A673 (cell line): ENCODE results near the gene GPR32. TPM values are rescaled to one million over a fixed set of nuclear protein-coding genes. Genes with fewer than 3 reads are reported as not detected.
A peak's percentile ranks its signal among the peaks of the same experiment; 100 is the strongest.
"Not testable (repeated sequence)": the region's sequence is repeated elsewhere in the genome, so short reads cannot be mapped to it uniquely, and the experiment has no call there.

Source experiments
- Bru-seq: library from RNA; stranded (reverse); fragments of 400-500 nt; gene quantifications from one replicate; lab custom pipeline; 2021; lab: Mats Ljungman, UMichigan
- BruChase-seq, 2 experiments: library from RNA; stranded (reverse); fragments of 400-500 nt; gene quantifications; one replicate each; lab custom pipeline; 2021; lab: Mats Ljungman, UMichigan
- BruUV-seq: library from RNA; stranded (reverse); fragments of 400-500 nt; replicated peaks from 2 replicates; lab custom pipeline; 2021; lab: Mats Ljungman, UMichigan
- CTCF ChIA-PET: fragments of 300-600 bp; sonication (Branson Sonifier 250); formaldehyde crosslinking; loops from one replicate; lab custom pipeline; 2022; ENCODE audit warnings: antibody characterized with exemption; lab: Charles Lee
- POLR2A ChIA-PET: fragments of 300-600 bp; sonication (Branson Sonifier 250); formaldehyde crosslinking; loops from one replicate; lab custom pipeline; 2022; ENCODE audit warnings: antibody characterized with exemption; ENCODE audit not compliant: low non-redundant PET; lab: Charles Lee
- DNase-seq: peaks from one replicate; pipeline ENCODE4 v3.0.0-alpha.2; 2015; ENCODE audit warnings: low spot score
- H3K27ac ChIP-seq: fragments of 200-600 bp; sonication (generic); 2 replicates; pipeline ENCODE4 v1.5.1; 2016; ENCODE audit warnings: mixed run types, low read depth, mild to moderate bottlenecking, mixed read lengths, antibody characterized with exemption, low read length; ENCODE audit not compliant: poor library complexity, severe bottlenecking
- H3K27me3 ChIP-seq: fragments of 200-600 bp; sonication (generic); replicated peaks from 2 replicates; pipeline ENCODE4 v1.6.1; 2017; ENCODE audit warnings: mixed run types, low read depth, mild to moderate bottlenecking, mixed read lengths, antibody characterized with exemption, low read length; ENCODE audit not compliant: insufficient read depth, poor library complexity
- H3K36me3 ChIP-seq: fragments of 200-600 bp; sonication (generic); 2 replicates; pipeline ENCODE4 v1.6.1; 2016; ENCODE audit warnings: mixed run types, mild to moderate bottlenecking, mixed read lengths, antibody characterized with exemption, low read length; ENCODE audit not compliant: insufficient read depth, poor library complexity, severe bottlenecking
- H3K4me1 ChIP-seq: fragments of 200-600 bp; sonication (generic); 2 replicates; pipeline ENCODE4 v1.6.1; 2017; ENCODE audit warnings: mixed run types, mild to moderate bottlenecking, mixed read lengths, antibody characterized with exemption, low read length; ENCODE audit not compliant: insufficient read depth, poor library complexity, severe bottlenecking
- H3K4me3 ChIP-seq: fragments of 200-600 bp; sonication (generic); 2 replicates; pipeline ENCODE4 v1.5.1; 2016; ENCODE audit warnings: low read depth, mixed run types, mild to moderate bottlenecking, mixed read lengths, low read length; ENCODE audit not compliant: poor library complexity, severe bottlenecking
- H3K9me3 ChIP-seq: fragments of 200-600 bp; sonication (generic); 2 replicates; pipeline ENCODE4 v1.6.1; 2016; ENCODE audit warnings: mixed run types, low read depth, mild to moderate bottlenecking, mixed read lengths, antibody characterized with exemption, low read length; ENCODE audit not compliant: poor library complexity, severe bottlenecking
- EZH2 ChIP-seq: fragments of 200-600 bp; sonication (generic); IDR thresholded peaks from 2 replicates; pipeline ENCODE4 v1.6.1; 2017; ENCODE audit warnings: borderline replicate concordance, low read depth, mild to moderate bottlenecking, mixed read lengths, antibody characterized with exemption, low read length; ENCODE audit not compliant: poor library complexity, severe bottlenecking
- intact Hi-C: fragments of 100-400 bp; cut with micrococcal nuclease; formaldehyde crosslinking; loops from one replicate; pipeline ENCODE4 v1.10.0; 2022; ENCODE audit not compliant: unreplicated experiment
- long read RNA-seq: library from polyadenylated mRNA; stranded (forward); transcript quantifications from one replicate; pipeline ENCODE4 v2.0.0, GENCODE V29; 2022
- total RNA-seq: library from RNA; stranded (reverse); gene quantifications from 2 replicates; pipeline ENCODE4 v1.2.3, GENCODE V29; 2021
- TF ChIP-seq, protein P1 (sequence below): fragments of 300-800, 200-600 bp; sonication (generic); conservative IDR thresholded peaks from 2 replicates; pipeline ENCODE4 v1.5.1; 2017; ENCODE audit warnings: low read depth, mild to moderate bottlenecking, antibody characterized with exemption, low read length, moderate library complexity, mixed read lengths

Gene GPR32
- total RNA-seq, result not detected in 2 replicates
- Bru-seq, nascent RNA, result not detected
- BruChase-seq, experiment 1, labeled RNA remaining after a 2-hour chase, result not detected
- BruChase-seq, experiment 2, labeled RNA remaining after a 6-hour chase, result not detected
- long read RNA-seq, result 0 reads

- POLR2A ChIA-PET, H3K4me3 ChIP-seq, H3K27ac ChIP-seq, H3K27me3 ChIP-seq, intact Hi-C loops, H3K4me1 ChIP-seq, DNase-seq, BruUV-seq, H3K36me3 ChIP-seq, CTCF ChIA-PET, H3K9me3 ChIP-seq: not testable (repeated sequence)
Observed at GRCh38 chr19:50770164-50770563, at the start of gene GPR32. Gene GPR32 (plus strand): TSS chr19:50770464. CDS start chr19:50770601, 137 bp downstream.

GRCh38 chr19:50720921-50721381, 49.3 kb upstream of the GPR32 start:
- peak; percentile 61 for DNase-seq
- BruUV-seq, result no TSS peak
- H3K9me3 ChIP-seq, result no peaks in the 10 kb centered on the region
- no peak overlapping the region for H3K4me3 ChIP-seq
- peaks cover 12% of the 10 kb centered on the region for H3K36me3 ChIP-seq
- peak overlapping the region; percentile 59 for H3K27ac ChIP-seq
- CTCF ChIA-PET, result interaction anchor here (1.1 to 1.5 kb wide), 2 partner anchors 15 to 63 kb away, joined by 3 read pairs; no protein-coding TSS in a partner anchor
- TF ChIP-seq, protein P1, sequence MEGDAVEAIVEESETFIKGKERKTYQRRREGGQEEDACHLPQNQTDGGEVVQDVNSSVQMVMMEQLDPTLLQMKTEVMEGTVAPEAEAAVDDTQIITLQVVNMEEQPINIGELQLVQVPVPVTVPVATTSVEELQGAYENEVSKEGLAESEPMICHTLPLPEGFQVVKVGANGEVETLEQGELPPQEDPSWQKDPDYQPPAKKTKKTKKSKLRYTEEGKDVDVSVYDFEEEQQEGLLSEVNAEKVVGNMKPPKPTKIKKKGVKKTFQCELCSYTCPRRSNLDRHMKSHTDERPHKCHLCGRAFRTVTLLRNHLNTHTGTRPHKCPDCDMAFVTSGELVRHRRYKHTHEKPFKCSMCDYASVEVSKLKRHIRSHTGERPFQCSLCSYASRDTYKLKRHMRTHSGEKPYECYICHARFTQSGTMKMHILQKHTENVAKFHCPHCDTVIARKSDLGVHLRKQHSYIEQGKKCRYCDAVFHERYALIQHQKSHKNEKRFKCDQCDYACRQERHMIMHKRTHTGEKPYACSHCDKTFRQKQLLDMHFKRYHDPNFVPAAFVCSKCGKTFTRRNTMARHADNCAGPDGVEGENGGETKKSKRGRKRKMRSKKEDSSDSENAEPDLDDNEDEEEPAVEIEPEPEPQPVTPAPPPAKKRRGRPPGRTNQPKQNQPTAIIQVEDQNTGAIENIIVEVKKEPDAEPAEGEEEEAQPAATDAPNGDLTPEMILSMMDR, result peak; percentile 44
- TF ChIP-seq EZH2, result no peak
- H3K27me3 ChIP-seq, result no peaks in the 10 kb centered on the region
- POLR2A ChIA-PET, result no interaction called here
- intact Hi-C loops, result loop anchor here (5.0 kb wide), 1 partner anchor 56 kb away; no protein-coding TSS in a partner anchor
- H3K4me1 ChIP-seq, result peaks cover 57% of the 10 kb centered on the region

DNA sequence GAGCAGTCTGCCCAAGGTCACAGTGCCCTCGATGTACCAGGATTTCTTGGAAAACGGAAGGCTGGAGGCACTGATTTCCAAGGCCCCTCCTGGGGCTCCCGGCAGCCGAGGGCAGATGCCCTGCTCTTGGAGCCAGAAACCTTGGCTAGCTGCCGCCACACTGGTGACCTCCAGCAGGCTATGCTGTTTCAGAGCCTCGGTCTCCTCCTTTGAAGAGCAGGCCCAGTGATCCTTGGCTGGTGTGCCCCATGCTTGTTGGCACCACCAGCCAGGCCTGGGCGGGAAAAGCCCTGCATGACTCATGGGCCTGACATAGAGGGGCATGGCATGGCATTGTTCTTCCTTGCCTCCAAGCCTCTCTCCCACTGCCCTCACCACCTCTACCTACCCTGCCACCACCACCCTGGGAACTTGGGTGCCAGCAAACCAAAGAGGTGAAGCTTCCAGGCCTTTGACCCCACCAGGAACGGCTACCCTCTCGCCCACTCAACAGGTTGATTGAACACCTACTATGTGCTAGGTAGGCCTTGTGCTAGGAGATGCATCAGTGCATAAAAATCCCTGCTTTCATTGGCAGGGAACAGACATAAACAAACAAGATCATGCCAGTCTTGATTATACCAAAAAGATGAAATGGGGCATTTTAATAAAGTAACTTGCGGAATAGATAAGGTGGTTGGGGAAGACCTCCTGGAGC, 48.7 kb upstream of the GPR32 start:
- no TSS peak for BruUV-seq
- no peak for TF ChIP-seq EZH2
- TF ChIP-seq, protein P1, result no peak
- H3K27me3 ChIP-seq, result no peaks in the 10 kb centered on the region
- ChIA-PET POLR2A (interaction anchor here (0.6 kb wide), 1 partner anchor 1094 kb away, joined by 7 read pairs; no protein-coding TSS in a partner anchor), CTCF (interaction anchor here (1.1 to 1.5 kb wide), 2 partner anchors 16 to 62 kb away, joined by 3 read pairs; no protein-coding TSS in a partner anchor)
- no peak overlapping the region for H3K4me3 ChIP-seq
- H3K36me3 ChIP-seq, result peaks cover 10% of the 10 kb centered on the region
- H3K9me3 ChIP-seq, result no peaks in the 10 kb centered on the region
- DNase-seq, result no peak
- peaks cover 64% of the 10 kb centered on the region for H3K4me1 ChIP-seq
- peak overlapping the region; percentile 59 for H3K27ac ChIP-seq
- intact Hi-C loops, result loop anchor here (5.0 kb wide), 1 partner anchor 56 kb away; no protein-coding TSS in a partner anchor
